K562 (cell line): ENCODE data around the gene HMGCL. TPM values are rescaled to one million over a fixed set of nuclear protein-coding genes. Genes with fewer than 3 reads are reported as not detected.

Source experiments
- ATAC-seq: fragments of 200-7000 bp; cut with Tn5 transposase; 3 replicates; pipeline ENCODE4 v1.9.1; 2020; ENCODE audit warnings: moderate library complexity
- BruUV-seq: library from RNA; stranded (reverse); fragments of 400-500 nt; replicated peaks from 2 replicates; lab custom pipeline; 2021; lab: Mats Ljungman, UMichigan
- CTCF ChIA-PET: fragments of 300-600 bp; formaldehyde crosslinking; extraction: SDS; loops from one replicate; lab custom pipeline; 2021; ENCODE audit warnings: low intra/inter-chr PET ratio; lab: Yijun Ruan, JAX
- POLR2A ChIA-PET: fragments of 300-600, 350-650 bp; sonication (Branson Sonifier 250); formaldehyde crosslinking; extraction: SDS; loops from one replicate; lab custom pipeline; 2021; ENCODE audit warnings: antibody characterized with exemption, inconsistent platforms; lab: Yijun Ruan, JAX
- DNase-seq, 4 experiments: peaks; one replicate each; pipeline versions ENCODE4 v3.0.0 to v3.0.0-alpha.2; 2011 to 2018; ENCODE audit warnings: low spot score in 3 of 4, mixed read lengths in 3 of 4; ENCODE audit errors: extremely low read depth in 1 of 4
- FAIRE-seq: peaks from 2 replicates; lab custom pipeline; 2011; peaks lifted over from hg19 to GRCh38; lab: Jason Lieb, UNC
- H2AFZ ChIP-seq: 2 replicates; pipeline ENCODE4 v1.6.0; 2011; ENCODE audit warnings: low read depth, low read length, control low read depth, inconsistent platforms
- H3K27ac ChIP-seq: fragments of 200-600 bp; 3 replicates; pipeline ENCODE4 v1.8.0; 2011; ENCODE audit warnings: low read depth, mild to moderate bottlenecking, control low read depth, inconsistent platforms, low read length, moderate library complexity, mixed read lengths; ENCODE audit errors: extremely low read depth
- H3K27me3 ChIP-seq, 2 experiments: fragments of 300-600 bp in 1 of 2; 2 replicates in 1 of 2; 3 replicates in 1 of 2; pipeline versions ENCODE4 v1.6.0 to v1.8.0; 2011; ENCODE audit warnings: inconsistent platforms in 2 of 2, low read length in 2 of 2, mild to moderate bottlenecking in 1 of 2, mixed read lengths in 1 of 2, moderate library complexity in 1 of 2; ENCODE audit not compliant: control insufficient read depth in 2 of 2, insufficient read depth in 2 of 2
- H3K36me3 ChIP-seq: fragments of 300-600 bp; 3 replicates; pipeline ENCODE4 v1.8.0; 2011; ENCODE audit warnings: mild to moderate bottlenecking, low read length, inconsistent platforms; ENCODE audit not compliant: control insufficient read depth, insufficient read depth
- H3K4me1 ChIP-seq, 2 experiments: fragments of 200-600 bp in 1 of 2; replicated peaks in 1 of 2; 2 replicates in 1 of 2; 3 replicates in 1 of 2; pipeline versions ENCODE4 v1.5.1 to v1.8.0; 2011; ENCODE audit warnings: inconsistent platforms in 2 of 2, low read length in 2 of 2, mild to moderate bottlenecking in 1 of 2, mixed read lengths in 1 of 2, moderate library complexity in 1 of 2; ENCODE audit not compliant: control insufficient read depth in 2 of 2, insufficient read depth in 2 of 2
- H3K4me2 ChIP-seq: 2 replicates; pipeline ENCODE4 v1.6.1; 2011; ENCODE audit warnings: low read length, control low read depth, inconsistent platforms, mixed read lengths; ENCODE audit not compliant: insufficient read depth
- H3K4me3 ChIP-seq: fragments of 200-600 bp; sonication (generic), shearing (Covaris generic); 2 replicates; pipeline ENCODE4 v1.5.1; 2016; ENCODE audit warnings: control low read depth, inconsistent platforms
- H3K79me2 ChIP-seq: fragments of 200-600 bp; 3 replicates; pipeline ENCODE4 v1.8.0; 2011; ENCODE audit warnings: low read length, inconsistent platforms; ENCODE audit not compliant: control insufficient read depth, insufficient read depth
- H3K9ac ChIP-seq, 2 experiments: 2 replicates each; pipeline versions ENCODE4 v1.6.0 to v1.6.1; 2011; ENCODE audit warnings: low read depth in 2 of 2, low read length in 2 of 2, control low read depth in 1 of 2, inconsistent platforms in 1 of 2, mild to moderate bottlenecking in 1 of 2, mixed read lengths in 1 of 2; ENCODE audit not compliant: insufficient read depth in 1 of 2
- H3K9me1 ChIP-seq: one replicate; pipeline ENCODE4 v1.6.0; 2011; ENCODE audit warnings: inconsistent platforms, mild to moderate bottlenecking, low read length, moderate library complexity; ENCODE audit not compliant: control insufficient read depth, insufficient read depth
- H3K9me3 ChIP-seq: replicated peaks from 2 replicates; pipeline ENCODE4 v1.5.1; 2011; ENCODE audit warnings: low read depth, low read length, inconsistent platforms; ENCODE audit not compliant: control insufficient read depth, insufficient read depth
- H4K20me1 ChIP-seq: replicated peaks from 2 replicates; pipeline ENCODE4 v1.6.1; 2011; ENCODE audit warnings: low read length, inconsistent platforms, mixed read lengths; ENCODE audit not compliant: control insufficient read depth, insufficient read depth
- FOXP1 ChIP-seq: sonication (generic); formaldehyde crosslinking; IDR thresholded peaks from 2 replicates; pipeline ENCODE4 v1.8.0; 2022; ENCODE audit warnings: mild to moderate bottlenecking, missing genetic modification reagents
- GABPB1 ChIP-seq: sonication (generic); formaldehyde crosslinking; IDR thresholded peaks from 2 replicates; pipeline ENCODE4 v1.8.0; 2022; ENCODE audit warnings: mild to moderate bottlenecking, missing genetic modification reagents
- IRF2 ChIP-seq: sonication (generic); formaldehyde crosslinking; IDR thresholded peaks from 2 replicates; pipeline ENCODE4 v1.8.1; 2022; ENCODE audit warnings: mild to moderate bottlenecking, missing genetic modification reagents
- KLF10 ChIP-seq: fragments of 250-450 bp; sonication (Bioruptor Pico); IDR thresholded peaks from 2 replicates; pipeline ENCODE4 v1.6.1; 2021; ENCODE audit warnings: matching md5 sums
- MAZ ChIP-seq, 2 experiments: fragments of 450-650 bp in 1 of 2; sonication (generic) in 1 of 2; formaldehyde crosslinking; IDR thresholded peaks in 1 of 2; conservative IDR thresholded peaks in 1 of 2; 2 replicates each; pipeline versions ENCODE4 v1.4.0 to v1.5.0; 2020; ENCODE audit warnings: mild to moderate bottlenecking in 1 of 2, missing genetic modification reagents in 1 of 2
- WGBS: fragments of 100-300 bp; shearing (Covaris generic); methylation state at CpG from one replicate; pipeline ENCODE4 v1.1.6; 2016; ENCODE audit warnings: low coverage, mixed read lengths; ENCODE audit not compliant: insufficient coverage; ENCODE audit errors: missing lambda C conversion rate; 5-methylcytosine and 5-hydroxymethylcytosine counted together
- in situ Hi-C: fragments of 300-500 bp; cut with MboI; formaldehyde crosslinking; loops from 4 replicates; pipeline ENCODE4 v1.15.0; 2018; ENCODE audit warnings: inconsistent platforms, mixed read lengths
- intact Hi-C: fragments of 100-400 bp; cut with micrococcal nuclease; formaldehyde crosslinking; loops from 2 replicates; pipeline ENCODE4 v1.14.2; 2022
- polyA plus RNA-seq, 8 experiments: library from polyadenylated mRNA; depleted of rRNA in 4 of 8; stranded (reverse) in 5 of 8; unstranded in 3 of 8; fragments of >200 nt; fragmentation: Nextera tagmentation in 2 of 8; fragmentation: Illumina TruSeq in 1 of 8; extraction: Ambion mirVana in 2 of 8; extraction: Trizol in 1 of 8; gene quantifications; 2 replicates each; pipeline versions ENCODE4 v1.2.1 to v1.2.3, GENCODE V29; 2011 to 2014; ENCODE audit warnings: inconsistent platforms in 1 of 8, missing spikeins in 1 of 8
- total RNA-seq, 7 experiments: library from RNA; depleted of rRNA in 6 of 7; stranded (reverse); fragments of >200 nt in 6 of 7; fragmentation: Illumina TruSeq in 2 of 7; extraction: Trizol in 2 of 7; gene quantifications; 2 replicates each; pipeline versions ENCODE4 v1.2.1 to v1.2.3, GENCODE V29; 2011 to 2021; ENCODE audit warnings: low replicate concordance in 1 of 7

Gene HMGCL
- total and polyA plus RNA-seq, 9 of the 15 experiments (the other 6 are each of a cell fraction or from before 2014, with no cell fraction given) = 18.0 to 82.2 (median 24.2) TPM

GRCh38 chr1:23864801-23865542, 39.7 kb upstream of the HMGCL start:
- Histone ChIP-seq H3K4me2 (no peak overlapping the region), H3K9me1 (no peaks in the 10 kb centered on the region), H3K9ac (no peak overlapping the region), H3K4me1 (peaks cover 14 to 17% of the 10 kb centered on the region in 2 experiments), H3K27me3 (no peaks in the 10 kb centered on the region), H3K27ac (no peak overlapping the region), H3K79me2 (no peaks in the 10 kb centered on the region; the same call in 2 of the 3 replicates), H3K9me3 (no peaks in the 10 kb centered on the region), H3K36me3 (peaks cover 30% of the 10 kb centered on the region), H4K20me1 (no peaks in the 10 kb centered on the region), H2AFZ (no peak overlapping the region), H3K4me3 (no peak overlapping the region)
- no TSS peak for BruUV-seq
- TF ChIP-seq IRF2 (0 out of 2 replicates have a peak, but pooled peaks have one; percentile 23), KLF10 (CRISPR knock-in tag) (no peak)
- ATAC-seq = no peak
- CTCF ChIA-PET = interaction anchor here (0.7 kb wide), 1 partner anchor 52 kb away, joined by 5 read pairs; no protein-coding TSS in a partner anchor
- in situ Hi-C loops (no loop called here), intact Hi-C loops (loop anchor here (5.0 kb wide), 1 partner anchor 52 kb away; no protein-coding TSS in a partner anchor)
- no peak for DNase-seq
- 82% methylated on average over 13 of the region's 13 CpGs for WGBS
- no peak for FAIRE-seq
- POLR2A ChIA-PET = interaction anchor here (0.9 to 1.4 kb wide), 2 partner anchors 85 to 95 kb away, joined by 3 to 7 read pairs; partner anchors contain the start of gene PNRC2

- ATAC-seq (no peak), DNase-seq (peak in 1 of 4 experiments; percentile 10), FAIRE-seq (no peak)
- peaks cover 36% of the 10 kb centered on the region for H3K36me3 ChIP-seq
- H3K4me3 ChIP-seq = no peak overlapping the region
- no peaks in the 10 kb centered on the region for H3K9me1 ChIP-seq
- no peaks in the 10 kb centered on the region for H3K9me3 ChIP-seq
- no peak overlapping the region for H2AFZ ChIP-seq
- H3K9ac ChIP-seq = no peak overlapping the region
- in situ Hi-C loops = no loop called here
- intact Hi-C loops = no loop called here
- BruUV-seq = no TSS peak
- no peak overlapping the region for H3K4me2 ChIP-seq
- CTCF ChIA-PET = no interaction called here
- no peaks in the 10 kb centered on the region; the same call in 2 of the 3 replicates for H3K79me2 ChIP-seq
- H4K20me1 ChIP-seq = no peaks in the 10 kb centered on the region
- peaks cover 4 to 9% of the 10 kb centered on the region in 2 experiments; a peak in 4 of 5 replicates for H3K4me1 ChIP-seq
- 51% methylated on average over 3 of the region's 3 CpGs for WGBS
- no peak overlapping the region for H3K27ac ChIP-seq
- POLR2A ChIA-PET = no interaction called here
- H3K27me3 ChIP-seq = no peaks in the 10 kb centered on the region
- no peak for TF ChIP-seq FOXP1 (CRISPR knock-in tag)
- TF ChIP-seq GABPB1 (CRISPR knock-in tag) = no peak
- no peak for TF ChIP-seq MAZ (CRISPR knock-in tag; conservative IDR thresholded peaks at IDR 0.05 in 1 of 2, IDR thresholded peaks at IDR 0.05 in 1 of 2)
Observed at GRCh38 chr1:23862640-23863039, 37.4 kb upstream of the HMGCL start.
